Right lobe of liver (tissue), 6 donors: ENCODE measurements around the gene ST14. TPM values are rescaled to one million over a fixed set of nuclear protein-coding genes. Genes with fewer than 3 reads are reported as not detected.
A peak's percentile ranks its signal among the peaks of the same experiment; 100 is the strongest.

Experiments used
- ATAC-seq, 4 donors: fragments of 200-7000 bp; cut with Tn5 transposase; one replicate each; pipeline ENCODE4 v1.9.1; 2020; ENCODE audit warnings: mild to moderate bottlenecking in 4 of 4, moderate library complexity in 4 of 4
- DNase-seq, 3 donors: peaks; one replicate each; pipeline ENCODE4 v3.0.0-alpha.2; 2020
- H3K27ac ChIP-seq, 3 donors: fragments of 200-600 bp; one replicate each; pipeline ENCODE4 v1.8.0; 2022
- H3K27me3 ChIP-seq, 2 donors: fragments of 200-600 bp; one replicate each; pipeline ENCODE4 v1.8.0; 2022
- H3K36me3 ChIP-seq, 4 donors: fragments of 200-600 bp; sonication (generic) in 1 of 4; one replicate each; pipeline versions ENCODE4 v1.5.1 to v1.8.0; 2017 to 2022; ENCODE audit warnings: control low read depth in 1 of 4
- H3K4me1 ChIP-seq, 4 donors: fragments of 200-600 bp; sonication (generic) in 1 of 4; one replicate each; pipeline versions ENCODE4 v1.5.1 to v1.8.0; 2017 to 2022; ENCODE audit warnings: control low read depth in 1 of 4
- H3K4me3 ChIP-seq, 3 donors: fragments of 200-600 bp; one replicate each; pipeline ENCODE4 v1.8.0; 2022
- H3K9me3 ChIP-seq, 4 donors: fragments of 200-600 bp; sonication (generic) in 1 of 4; one replicate each; pipeline versions ENCODE4 v1.5.1 to v1.8.0; 2017 to 2022; ENCODE audit warnings: control low read depth in 1 of 4
- CTCF ChIP-seq, 4 donors: fragments of 200-600 bp in 3 of 4; fragments of 450-650 bp in 1 of 4; IDR thresholded peaks; one replicate each; pipeline versions ENCODE4 v1.5.1 to v1.8.0; 2016 to 2022; ENCODE audit warnings: antibody characterized with exemption in 4 of 4, mild to moderate bottlenecking in 2 of 4
- POLR2A ChIP-seq: fragments of 450-650 bp; IDR thresholded peaks from one replicate; pipeline ENCODE4 v1.6.1; 2017; ENCODE audit warnings: antibody characterized with exemption, mild to moderate bottlenecking
- WGBS: methylation state at CpG from one replicate; pipeline ENCODE4 v1.1.6; 2018; ENCODE audit warnings: low coverage, low lambda C conversion rate; ENCODE audit not compliant: insufficient coverage; ENCODE audit errors: missing lambda C conversion rate; 5-methylcytosine and 5-hydroxymethylcytosine counted together
- intact Hi-C, 2 donors: fragments of 100-400 bp; cut with DNase I; formaldehyde crosslinking; loops; one replicate each; pipeline versions ENCODE4 v1.11.2 to v1.14.1; 2022
- long read RNA-seq: library from polyadenylated mRNA; unstranded; transcript quantifications from one replicate; pipeline ENCODE4 v2.0.0, GENCODE V29; 2019
- total RNA-seq, 6 experiments: library from RNA; depleted of rRNA in 2 of 6; stranded (reverse); fragments of >200 nt in 2 of 6; fragmentation: NEBNext Ultra II Directional in 3 of 6; extraction: Animal tissue kit (Norgen Biotek cat#: 25700) in 3 of 6; gene quantifications; one replicate each; pipeline versions ENCODE4 v1.1.0 to v1.2.4, GENCODE V29; 2016 to 2023
- donor health status: DM: no; HTN: yes; CAD: no.
- donor health status: DM: no; HTN: no; CAD: no.
- donor health status: DM: no; HTN: no; CAD: no.
- donor health status: DM: no; HTN: yes; CAD: no.
- donor health status: DM: no; HTN: yes; CAD: no.

ST14 gene
- total RNA-seq, result 10 to 100 TPM in 3 of 6 experiments, 1 to 10 TPM in 3; 2.5 to 16.7 (median 10.8) TPM
- long read RNA-seq, partial matches to known transcripts, result 2 of 3 reads
- long read RNA-seq, other reads (novel, unspliced or antisense), result 1 of 3 reads

- peak in 2 of 3 donors; percentile 63 to 68 for DNase-seq
- Histone ChIP-seq H3K36me3 (no peaks in the 10 kb centered on the region), H3K9me3 (no peaks in the 10 kb centered on the region), H3K4me1 (peaks cover 0 to 21% (median 2%) of the 10 kb centered on the region in 4 donors), H3K27me3 (no peaks in the 10 kb centered on the region), H3K27ac (no peak within 1 kb of the TSS), H3K4me3 (peak within 1 kb of the TSS; percentile 49 to 58 (median 53))
- intact Hi-C loops, result no loop called here
- WGBS, result no CpG with 5 or more reads among the region's 89 CpGs
- peak; percentile 60 for TF ChIP-seq POLR2A
- TF ChIP-seq CTCF (IDR thresholded peaks at IDR 0.05), result no peak
- ATAC-seq, result peak; percentile 49 to 53 (median 51)
Measured at GRCh38 chr11:130159657-130160497, at the start of gene ST14. Gene ST14 (plus strand): TSS chr11:130159782. CDS start chr11:130159980, 198 bp downstream.

GRCh38 chr11:130110339-130111108, 49.1 kb upstream of the ST14 start:
- Histone ChIP-seq H3K36me3 (peaks cover 0 to 31% (median 10%) of the 10 kb centered on the region in 4 donors), H3K4me1 (peaks cover 0 to 20% (median 6%) of the 10 kb centered on the region in 4 donors), H3K27me3 (no peaks in the 10 kb centered on the region), H3K9me3 (no peaks in the 10 kb centered on the region), H3K4me3 (no peak overlapping the region), H3K27ac (no peak overlapping the region)
- ATAC-seq (no peak), DNase-seq (no peak)
- WGBS, result 94% methylated on average over 7 of the region's 7 CpGs
- TF ChIP-seq CTCF (IDR thresholded peaks at IDR 0.05) (no peak), POLR2A (no peak)
- intact Hi-C loops, result no loop called here

GRCh38 chr11:130112071-130112830, 47.3 kb upstream of the ST14 start:
- H3K4me3 ChIP-seq, result no peak overlapping the region
- ATAC-seq (no peak), DNase-seq (no peak)
- intact Hi-C loops, result no loop called here
- H3K27me3 ChIP-seq, result no peaks in the 10 kb centered on the region
- peaks cover 0 to 31% (median 10%) of the 10 kb centered on the region in 4 donors for H3K36me3 ChIP-seq
- no peak overlapping the region for H3K27ac ChIP-seq
- 96% methylated on average over 9 of the region's 10 CpGs for WGBS
- no peak for TF ChIP-seq CTCF (IDR thresholded peaks at IDR 0.05)
- TF ChIP-seq POLR2A, result no peak
- H3K4me1 ChIP-seq, result peaks cover 0 to 27% (median 12%) of the 10 kb centered on the region in 4 donors
- no peaks in the 10 kb centered on the region for H3K9me3 ChIP-seq

GRCh38 chr11:130114281-130114680, 45.3 kb upstream of the ST14 start:
- ATAC-seq (peak; percentile 7 to 52 (median 46)), DNase-seq (no peak)
- TF ChIP-seq CTCF (IDR thresholded peaks at IDR 0.05), result no peak
- TF ChIP-seq POLR2A, result no peak
- WGBS, result 74% methylated on average over 5 of the region's 5 CpGs
- peaks cover 0 to 41% (median 14%) of the 10 kb centered on the region in 4 donors for H3K4me1 ChIP-seq
- H3K27ac ChIP-seq, result peak overlapping the region in 2 of 3 donors; percentile 78 to 82
- H3K9me3 ChIP-seq, result no peaks in the 10 kb centered on the region
- intact Hi-C loops, result no loop called here
- peaks cover 0 to 31% (median 10%) of the 10 kb centered on the region in 4 donors for H3K36me3 ChIP-seq
- H3K4me3 ChIP-seq, result peak overlapping the region in 2 of 3 donors; percentile 9 to 31
- no peaks in the 10 kb centered on the region for H3K27me3 ChIP-seq
